GM21619 (cell line): Measurements from ENCODE around the gene SMG9.
"Not testable (repeated sequence)": the region's sequence is repeated elsewhere in the genome, so short reads cannot be mapped to it uniquely, and the experiment has no call there.

Experiments
- ATAC-seq: cut with Tn5 transposase; IDR thresholded peaks from one replicate; pipeline ENCODE4 v1.9.1; 2021; ENCODE audit not compliant: unreplicated experiment

Gene SMG9

GRCh38 chr19:43695985-43696704 lies 58.6 kb downstream of the SMG9 start:
- no peak for ATAC-seq

- ATAC-seq, result no peak
Measured at GRCh38 chr19:43694553-43694952, 60.2 kb downstream of the SMG9 start.

- no peak for ATAC-seq
Measured at GRCh38 chr19:43692877-43693276, 61.9 kb downstream of the SMG9 start.

- no peak for ATAC-seq
Measured at GRCh38 chr19:43692385-43692784, 62.4 kb downstream of the SMG9 start.

- ATAC-seq, result no peak
Measured at GRCh38 chr19:43691755-43692154, 63.0 kb downstream of the SMG9 start.

GRCh38 chr19:43690890-43691289 lies 63.9 kb downstream of the SMG9 start:
- ATAC-seq, result no peak

GRCh38 chr19:43690444-43690843 lies 64.3 kb downstream of the SMG9 start:
- ATAC-seq, result no peak

- no peak for ATAC-seq
Measured at GRCh38 chr19:43688059-43688701, 66.6 kb downstream of the SMG9 start.

GRCh38 chr19:43687660-43687997 lies 67.1 kb downstream of the SMG9 start:
- no peak for ATAC-seq

GRCh38 chr19:43684326-43684725 lies 70.4 kb downstream of the SMG9 start:
- ATAC-seq, result no peak

- no peak for ATAC-seq
Measured at GRCh38 chr19:43683905-43684304, 70.9 kb downstream of the SMG9 start.

- ATAC-seq, result no peak
Measured at GRCh38 chr19:43682824-43683661, 71.7 kb downstream of the SMG9 start.

- not testable (repeated sequence) for ATAC-seq
Measured at GRCh38 chr19:43682269-43682668, 72.5 kb downstream of the SMG9 start.

GRCh38 chr19:43681821-43682220 lies 72.9 kb downstream of the SMG9 start:
- no peak for ATAC-seq

GRCh38 chr19:43678512-43679261 lies 76.1 kb downstream of the SMG9 start:
- no peak for ATAC-seq
